ENCODE results near the gene ZNF611. TPM values are rescaled to one million over a fixed set of nuclear protein-coding genes. Genes with fewer than 3 reads are reported as not detected.
"Not testable (repeated sequence)": the region's sequence is repeated elsewhere in the genome, so short reads cannot be mapped to it uniquely, and the experiment has no call there.

ZNF611 gene
- polyA plus RNA-seq, 1 of the 3 experiments (the other 2 are of a cell fraction) = 2.6 TPM

- H3K4me1 ChIP-seq (ENCODE audit: control insufficient read depth in 1 of 2, insufficient read depth in 2 of 2, low read depth in 1 of 2, low read length in 1 of 2); H3K9me2 ChIP-seq; H4K20me1 ChIP-seq (ENCODE audit: insufficient read depth); H3K27ac ChIP-seq (ENCODE audit: low read depth in 2 of 2, low read length in 1 of 2); H3K36me3 ChIP-seq (replicated peaks in 1 of 2; ENCODE audit: control insufficient read depth in 1 of 2, insufficient read depth in 2 of 2, low read length in 1 of 2); H3K27me3 ChIP-seq (ENCODE audit: insufficient read depth); H3F3A ChIP-seq (replicated peaks; ENCODE audit: insufficient read depth); H3K4me3 ChIP-seq (ENCODE audit: low read depth in 2 of 2, low read length in 1 of 2); POLR2A ChIA-PET; H3K9ac ChIP-seq; H3K79me2 ChIP-seq (ENCODE audit: insufficient read depth); H2AFZ ChIP-seq (ENCODE audit: low read depth); DNase-seq; H3K9me3 ChIP-seq; H3K4me2 ChIP-seq: not testable (repeated sequence)
- 41% methylated on average over 10 of the region's 10 CpGs for WGBS (ENCODE audit: low lambda C conversion rate)
- CTCF ChIA-PET = interaction anchor here (1.6 kb wide), 1 partner anchor 18 kb away, joined by 3 read pairs; no protein-coding TSS in a partner anchor
Observed at GRCh38 chr19:52745919-52746318, 11.1 kb upstream of the ZNF611 start.

GRCh38 chr19:52743091-52743490 is 8.2 kb upstream of the ZNF611 start:
- no peaks in the 10 kb centered on the region for H3K9me3 ChIP-seq
- no peaks in the 10 kb centered on the region for H3K36me3 ChIP-seq (replicated peaks in 1 of 2; ENCODE audit: control insufficient read depth in 1 of 2, insufficient read depth in 2 of 2, low read length in 1 of 2)
- H3F3A ChIP-seq (replicated peaks; ENCODE audit: insufficient read depth) = no peaks in the 10 kb centered on the region
- no peak for DNase-seq
- no peaks in the 10 kb centered on the region for H3K79me2 ChIP-seq (ENCODE audit: insufficient read depth)
- H2AFZ ChIP-seq (ENCODE audit: low read depth) = no peak overlapping the region
- H3K4me1 ChIP-seq (ENCODE audit: control insufficient read depth in 1 of 2, insufficient read depth in 2 of 2, low read depth in 1 of 2, low read length in 1 of 2) = no peaks in the 10 kb centered on the region; a peak in 1 of 4 replicates
- no peaks in the 10 kb centered on the region for H3K27me3 ChIP-seq (ENCODE audit: insufficient read depth)
- 26% methylated on average over 3 of the region's 3 CpGs for WGBS (ENCODE audit: low lambda C conversion rate)
- no peaks in the 10 kb centered on the region for H3K9me2 ChIP-seq
- H4K20me1 ChIP-seq (ENCODE audit: insufficient read depth) = no peaks in the 10 kb centered on the region
- no peak overlapping the region for H3K4me2 ChIP-seq
- no peak overlapping the region for H3K4me3 ChIP-seq (ENCODE audit: low read depth in 2 of 2, low read length in 1 of 2)
- TF ChIP-seq POLR2AphosphoS5 (IDR thresholded peaks at IDR 0.05; ENCODE audit: low read depth, low read length) (no peak), GABPA (IDR thresholded peaks at IDR 0.05; ENCODE audit: low read depth) (no peak), NRF1 (IDR thresholded peaks at IDR 0.05; ENCODE audit: low read depth, low read length) (no peak), MEF2A (IDR thresholded peaks at IDR 0.05; ENCODE audit: borderline replicate concordance, low read depth) (no peak), MAX (IDR thresholded peaks at IDR 0.05; ENCODE audit: low read depth) (no peak), EP300 (IDR thresholded peaks at IDR 0.05; ENCODE audit: borderline replicate concordance in 1 of 2, low read depth in 1 of 2, low read length in 1 of 2) (no peak), CTCF (IDR thresholded peaks at IDR 0.05) (no peak), SMC3 (IDR thresholded peaks at IDR 0.05; ENCODE audit: low read depth, low read length) (no peak), REST (IDR thresholded peaks at IDR 0.05; ENCODE audit: low read depth, low read length) (no peak), TAF1 (IDR thresholded peaks at IDR 0.05; ENCODE audit: borderline replicate concordance, low read depth, low read length) (no peak), ZBTB33 (IDR thresholded peaks at IDR 0.05; ENCODE audit: borderline replicate concordance, low read depth) (no peak), TCF12 (IDR thresholded peaks at IDR 0.05) (no peak), RFX5 (IDR thresholded peaks at IDR 0.05; ENCODE audit: low read length) (no peak), USF2 (IDR thresholded peaks at IDR 0.05; ENCODE audit: borderline replicate concordance, low read depth, low read length) (no peak)
- ChIA-PET POLR2A (no interaction called here), CTCF (no interaction called here)
- H3K27ac ChIP-seq (ENCODE audit: low read depth in 2 of 2, low read length in 1 of 2) = no peak overlapping the region
- H3K9ac ChIP-seq = no peak overlapping the region

Data from SK-N-SH (cell line).